Breast epithelium (tissue), 3 donors: ENCODE data around the gene RBM18.

ENCODE experiments used
- POLR2A ChIP-seq: fragments of 450-650 bp; IDR thresholded peaks from one replicate; pipeline ENCODE4 v1.6.1; 2016; ENCODE audit warnings: antibody characterized with exemption, mild to moderate bottlenecking, moderate library complexity
- POLR2AphosphoS5 ChIP-seq, 3 donors: sonication (generic); formaldehyde crosslinking; IDR thresholded peaks; one replicate each; pipeline ENCODE4 v1.6.1; 2017; ENCODE audit warnings: antibody characterized with exemption in 3 of 3
- TF ChIP-seq, protein P1 (sequence below), 3 donors: fragments of 450-650 bp; IDR thresholded peaks; one replicate each; pipeline ENCODE4 v1.5.1; 2016 to 2017; ENCODE audit warnings: antibody characterized with exemption in 3 of 3, mild to moderate bottlenecking in 3 of 3, moderate library complexity in 3 of 3

- TF ChIP-seq POLR2A (no peak), POLR2AphosphoS5 (IDR thresholded peaks at IDR 0.05) (no peak)
- TF ChIP-seq, protein P1, sequence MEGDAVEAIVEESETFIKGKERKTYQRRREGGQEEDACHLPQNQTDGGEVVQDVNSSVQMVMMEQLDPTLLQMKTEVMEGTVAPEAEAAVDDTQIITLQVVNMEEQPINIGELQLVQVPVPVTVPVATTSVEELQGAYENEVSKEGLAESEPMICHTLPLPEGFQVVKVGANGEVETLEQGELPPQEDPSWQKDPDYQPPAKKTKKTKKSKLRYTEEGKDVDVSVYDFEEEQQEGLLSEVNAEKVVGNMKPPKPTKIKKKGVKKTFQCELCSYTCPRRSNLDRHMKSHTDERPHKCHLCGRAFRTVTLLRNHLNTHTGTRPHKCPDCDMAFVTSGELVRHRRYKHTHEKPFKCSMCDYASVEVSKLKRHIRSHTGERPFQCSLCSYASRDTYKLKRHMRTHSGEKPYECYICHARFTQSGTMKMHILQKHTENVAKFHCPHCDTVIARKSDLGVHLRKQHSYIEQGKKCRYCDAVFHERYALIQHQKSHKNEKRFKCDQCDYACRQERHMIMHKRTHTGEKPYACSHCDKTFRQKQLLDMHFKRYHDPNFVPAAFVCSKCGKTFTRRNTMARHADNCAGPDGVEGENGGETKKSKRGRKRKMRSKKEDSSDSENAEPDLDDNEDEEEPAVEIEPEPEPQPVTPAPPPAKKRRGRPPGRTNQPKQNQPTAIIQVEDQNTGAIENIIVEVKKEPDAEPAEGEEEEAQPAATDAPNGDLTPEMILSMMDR (IDR thresholded peaks at IDR 0.05), result no peak
Observed at GRCh38 chr9:122307925-122308324, 43.3 kb upstream of the RBM18 start.
